HG03460 (cell line): ENCODE measurements around the gene TBC1D3B.
"Not testable (repeated sequence)": the region's sequence is repeated elsewhere in the genome, so short reads cannot be mapped to it uniquely, and the experiment has no call there.

Source experiments
- ATAC-seq: cut with Tn5 transposase; IDR thresholded peaks from one replicate; pipeline ENCODE4 v1.9.1; 2021; ENCODE audit not compliant: unreplicated experiment

TBC1D3B gene

DNA sequence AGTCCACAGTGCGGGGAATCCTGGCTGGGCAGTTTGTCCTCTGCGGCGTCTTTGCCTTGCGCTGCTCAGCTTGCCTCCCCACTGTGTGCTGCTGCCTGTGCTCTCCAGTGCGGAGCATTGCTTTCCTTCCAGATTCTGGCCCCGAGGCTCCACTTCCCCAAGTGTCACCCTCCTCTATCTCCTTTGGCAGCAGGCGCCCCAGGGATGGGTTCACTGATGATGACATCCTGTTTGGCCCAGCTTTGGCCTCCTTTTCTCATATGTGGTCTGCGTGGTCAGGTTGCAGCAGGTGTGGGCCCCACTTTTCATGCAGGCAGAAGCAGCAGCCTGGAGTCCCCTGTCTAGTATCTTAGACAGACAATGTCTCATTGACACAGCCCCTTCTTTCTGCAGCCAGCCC, 25.1 kb upstream of the TBC1D3B start:
- ATAC-seq = not testable (repeated sequence)

DNA sequence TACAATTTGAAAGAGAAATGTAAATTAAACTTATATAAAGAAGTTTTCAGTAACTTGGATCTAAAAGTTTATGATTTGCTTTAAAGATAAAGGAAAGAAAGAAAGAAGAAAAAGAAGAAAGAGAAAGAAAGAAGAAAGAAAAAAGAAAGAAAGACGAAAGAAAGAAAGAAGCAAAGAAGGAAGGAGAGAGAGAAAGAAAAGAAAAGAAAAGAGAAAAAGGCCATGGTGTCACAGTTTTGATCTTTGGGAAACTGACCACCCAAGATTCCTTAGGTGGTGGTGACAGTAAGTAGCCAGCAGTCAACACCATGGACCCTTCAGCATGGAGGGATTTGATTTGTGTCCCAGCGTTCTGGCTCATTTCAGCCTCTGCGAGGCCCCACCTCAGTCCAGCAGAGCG, 24.7 kb upstream of the TBC1D3B start:
- not testable (repeated sequence) for ATAC-seq

- ATAC-seq = no peak
Measured at GRCh38 chr17:36198831-36199465, 22.5 kb upstream of the TBC1D3B start.

DNA sequence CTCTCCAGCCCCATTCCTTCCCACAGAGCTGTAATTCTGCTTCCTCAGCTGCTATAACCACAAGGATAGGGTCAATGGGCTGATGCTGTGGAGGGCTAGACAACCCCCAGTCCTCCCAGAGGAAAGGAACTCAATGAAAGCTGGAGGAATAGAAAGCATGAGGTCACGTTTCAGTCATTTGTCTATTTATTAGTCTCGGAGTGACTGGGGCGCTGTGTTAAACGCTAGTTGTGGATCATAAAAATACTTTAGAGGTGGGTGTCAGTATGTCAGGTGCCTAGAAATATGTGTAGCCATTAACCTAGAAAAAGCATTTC, 20.9 kb upstream of the TBC1D3B start:
- ATAC-seq = peak; percentile 21

DNA sequence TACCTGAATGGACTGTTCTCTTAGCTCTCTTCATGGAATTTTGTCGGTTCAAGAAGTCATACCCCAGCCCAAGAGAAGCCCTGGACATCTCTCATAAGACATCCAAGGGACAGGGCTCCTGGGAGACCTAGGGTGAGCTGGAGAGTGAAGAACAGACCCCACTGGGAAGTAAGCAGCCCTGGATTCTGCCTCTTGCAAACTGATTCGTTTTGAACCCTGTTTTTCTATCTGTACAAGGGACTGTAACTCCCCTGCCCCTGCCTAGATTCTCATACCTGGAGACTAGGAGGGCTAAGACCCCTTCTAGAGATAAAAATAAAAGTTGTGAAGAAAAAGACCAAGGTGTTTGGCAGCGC, 19.7 kb upstream of the TBC1D3B start:
- ATAC-seq = no peak

DNA sequence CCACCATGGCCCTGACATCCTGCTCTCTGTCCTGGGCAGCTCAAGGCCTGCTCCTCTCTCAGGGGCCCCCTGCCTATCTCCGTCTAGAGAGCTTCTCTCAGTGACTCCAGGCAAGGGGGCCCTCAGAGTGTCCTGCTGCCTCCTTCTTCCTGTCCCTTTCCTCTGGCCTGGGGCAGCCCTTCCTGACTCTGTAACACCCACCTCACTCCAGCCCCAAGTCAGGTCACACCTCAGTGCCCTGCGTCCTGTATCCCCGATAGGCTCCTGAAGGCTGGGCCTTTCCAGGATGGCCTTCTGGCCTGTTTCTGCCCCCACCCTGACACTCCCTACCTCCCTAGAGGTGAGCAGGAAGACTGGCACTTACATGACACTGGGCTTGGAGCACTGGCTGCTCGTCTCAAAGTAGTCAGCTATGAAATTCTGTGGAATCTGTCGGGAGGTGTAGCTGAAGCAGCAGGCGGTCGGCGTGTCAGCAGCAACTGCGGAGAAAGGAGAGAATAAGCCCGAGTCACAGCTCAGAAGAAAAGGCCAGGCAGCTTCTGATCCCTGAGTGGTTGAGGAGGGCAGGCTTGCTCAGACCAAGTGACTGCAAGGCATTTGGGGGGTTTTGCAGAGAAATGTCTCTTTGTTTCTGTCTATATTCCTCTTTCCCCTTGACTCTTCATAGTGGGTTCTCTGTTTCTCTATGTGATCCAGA, 19.1 kb upstream of the TBC1D3B start:
- no peak for ATAC-seq

GRCh38 chr17:36194832-36195433, 18.5 kb upstream of the TBC1D3B start:
- not testable (repeated sequence) for ATAC-seq

DNA sequence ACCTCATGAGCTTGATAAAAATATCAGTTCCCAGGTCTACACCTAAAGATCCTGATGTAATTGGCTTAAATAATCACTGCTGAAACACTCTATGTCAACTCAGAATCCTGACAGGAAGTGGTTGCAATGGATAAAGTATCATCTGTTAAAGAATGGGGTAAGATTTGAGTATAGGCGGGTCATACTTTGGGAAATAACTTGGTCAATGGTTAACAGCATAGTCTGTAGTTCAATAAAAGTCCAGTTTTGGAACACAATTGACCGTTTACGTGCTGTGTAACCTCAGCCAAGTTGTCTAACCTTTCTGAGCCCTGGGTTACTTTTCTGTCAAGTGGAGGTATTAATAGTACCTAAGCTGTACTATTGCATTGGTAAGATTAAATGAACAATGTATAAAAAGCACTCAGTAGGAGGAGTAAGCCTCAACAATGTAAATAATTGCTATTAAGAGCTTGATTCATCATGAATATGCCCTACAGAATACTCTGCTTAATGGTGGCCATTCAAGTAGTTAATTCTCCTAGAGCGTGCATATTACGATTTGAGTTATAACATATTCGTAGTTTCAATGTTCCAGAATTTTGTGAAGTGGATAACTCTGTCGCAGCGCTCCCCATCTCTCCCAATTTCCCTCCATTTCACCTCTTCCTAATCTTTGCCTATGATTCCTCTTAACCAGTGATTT, 17.9 kb upstream of the TBC1D3B start:
- ATAC-seq = not testable (repeated sequence)

DNA sequence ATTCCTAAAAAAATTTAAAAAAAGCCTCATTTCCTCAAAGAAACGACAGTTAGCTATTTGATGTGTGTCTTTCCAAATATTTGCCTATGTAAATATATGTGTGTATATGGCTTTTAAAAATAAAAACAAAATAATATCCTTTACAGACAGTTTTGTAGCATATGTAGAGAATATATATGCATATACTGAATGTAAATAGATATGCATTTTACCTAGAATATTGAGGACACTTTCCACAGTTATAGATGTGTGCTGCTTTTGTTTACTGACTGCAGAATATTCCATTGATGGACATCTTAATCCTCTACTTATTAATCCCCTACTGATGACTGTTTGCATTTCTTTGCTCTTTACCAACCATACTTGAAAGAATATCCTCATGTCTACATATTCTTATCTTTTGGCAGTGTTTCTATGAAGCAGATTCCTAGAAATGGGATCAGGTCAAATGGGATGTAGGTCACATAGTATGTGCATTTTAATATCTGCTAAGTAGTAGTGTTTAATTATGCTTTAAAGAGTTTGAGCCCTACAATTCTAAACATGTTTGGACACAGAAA, 16.9 kb upstream of the TBC1D3B start:
- ATAC-seq = no peak

- ATAC-seq = not testable (repeated sequence)
Measured at GRCh38 chr17:36190549-36191330, 14.3 kb upstream of the TBC1D3B start.

DNA sequence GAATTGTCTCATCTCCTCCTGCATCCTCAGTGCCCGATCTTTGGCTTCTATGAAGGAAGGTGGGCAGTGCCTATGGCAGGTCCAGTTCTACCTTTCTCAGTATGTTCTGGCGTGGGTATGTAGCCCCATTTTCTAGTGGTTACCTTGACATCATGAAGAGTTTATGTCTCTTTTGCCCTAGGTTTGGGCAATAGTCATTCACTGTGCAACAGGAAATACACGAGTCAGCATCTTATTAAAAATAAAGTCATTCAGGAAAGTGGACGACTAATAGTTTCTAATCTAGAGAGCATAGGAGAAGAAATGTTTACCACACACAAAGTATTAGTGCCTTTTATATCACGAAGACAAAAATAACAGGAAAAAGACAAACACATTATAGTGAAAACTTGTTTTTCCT, 13.6 kb upstream of the TBC1D3B start:
- ATAC-seq = not testable (repeated sequence)

GRCh38 chr17:36188891-36189306, 12.5 kb upstream of the TBC1D3B start:
- peak; percentile 45 for ATAC-seq

DNA sequence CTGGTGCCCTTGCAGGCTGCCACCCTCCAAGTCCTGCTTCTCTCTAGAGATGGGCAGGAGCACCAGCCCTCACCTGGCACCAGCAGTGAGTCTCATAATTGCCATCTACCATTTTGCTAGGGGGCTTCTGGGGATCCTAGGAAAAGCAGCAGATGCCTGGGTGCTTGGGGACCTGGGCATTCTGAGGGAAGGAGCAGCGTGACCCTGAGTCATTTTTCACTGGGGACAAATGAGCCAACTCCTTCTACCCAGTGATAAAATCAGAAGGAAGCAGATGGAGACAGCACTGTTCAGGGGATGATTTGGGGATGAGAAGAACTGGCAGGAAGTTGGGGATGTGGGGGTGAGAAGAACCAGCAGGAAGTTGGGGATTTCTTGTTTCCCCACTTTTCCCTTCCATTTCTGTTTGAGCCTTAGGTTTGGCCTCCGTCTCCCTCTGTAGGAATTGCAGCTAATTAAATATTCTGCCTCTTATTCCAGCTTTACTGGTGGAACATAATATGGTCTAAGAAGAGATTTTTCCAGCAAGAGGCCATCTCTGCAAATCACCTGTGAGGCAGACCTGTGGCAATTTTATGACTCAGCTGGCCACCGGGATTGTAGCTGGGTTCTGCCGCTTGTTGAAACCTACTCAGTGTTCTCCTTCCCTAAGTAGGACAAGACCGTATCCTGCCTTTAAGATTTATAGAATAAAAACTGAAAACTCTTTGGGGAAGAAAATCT, 11.7 kb upstream of the TBC1D3B start:
- ATAC-seq = not testable (repeated sequence)

DNA sequence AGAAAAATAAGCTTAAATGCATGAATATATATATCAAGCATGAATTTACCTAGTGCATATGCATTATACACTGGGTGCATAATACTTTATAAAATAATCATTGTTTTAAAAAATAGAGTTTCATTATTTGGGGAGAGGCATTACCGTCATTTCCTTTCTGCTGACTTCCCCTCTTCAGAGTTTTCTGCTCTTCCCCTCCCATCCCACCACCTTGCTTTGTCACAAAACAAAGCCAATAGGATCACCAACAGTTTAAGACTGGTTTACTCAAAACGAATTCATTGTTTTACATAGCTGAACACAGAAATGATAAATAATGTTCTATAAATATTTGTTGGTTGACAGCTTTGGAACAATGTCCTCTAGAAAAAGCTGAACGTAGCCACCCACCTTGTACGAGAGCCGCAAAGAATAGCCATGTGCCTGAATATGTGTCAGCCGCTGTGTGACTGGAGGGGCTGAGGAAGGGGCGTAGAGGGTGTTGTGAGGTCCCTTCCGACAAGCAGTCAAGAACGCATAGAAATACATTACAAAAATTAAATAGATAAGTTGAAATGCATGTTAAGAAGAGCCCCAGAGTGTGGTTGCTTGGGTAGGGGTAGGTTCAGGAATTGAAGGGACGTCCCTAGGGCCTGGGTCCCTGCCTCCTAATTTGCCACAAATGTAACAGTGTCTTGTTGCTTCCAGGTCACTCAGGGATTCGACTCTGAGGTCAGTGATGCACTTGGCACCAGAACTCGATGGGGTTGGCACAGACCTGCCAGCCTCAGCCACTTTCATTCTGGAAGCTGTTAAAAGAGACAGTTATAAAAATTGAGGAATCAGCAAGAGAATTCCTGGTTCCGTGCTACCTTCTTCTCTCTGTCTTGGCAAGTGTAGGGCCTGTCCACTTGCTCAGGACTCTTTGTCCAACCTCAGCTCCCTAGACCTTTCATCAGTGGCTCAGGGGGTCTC, 10.7 kb upstream of the TBC1D3B start:
- not testable (repeated sequence) for ATAC-seq

GRCh38 chr17:36185416-36185815, 9.0 kb upstream of the TBC1D3B start:
- ATAC-seq = no peak

DNA sequence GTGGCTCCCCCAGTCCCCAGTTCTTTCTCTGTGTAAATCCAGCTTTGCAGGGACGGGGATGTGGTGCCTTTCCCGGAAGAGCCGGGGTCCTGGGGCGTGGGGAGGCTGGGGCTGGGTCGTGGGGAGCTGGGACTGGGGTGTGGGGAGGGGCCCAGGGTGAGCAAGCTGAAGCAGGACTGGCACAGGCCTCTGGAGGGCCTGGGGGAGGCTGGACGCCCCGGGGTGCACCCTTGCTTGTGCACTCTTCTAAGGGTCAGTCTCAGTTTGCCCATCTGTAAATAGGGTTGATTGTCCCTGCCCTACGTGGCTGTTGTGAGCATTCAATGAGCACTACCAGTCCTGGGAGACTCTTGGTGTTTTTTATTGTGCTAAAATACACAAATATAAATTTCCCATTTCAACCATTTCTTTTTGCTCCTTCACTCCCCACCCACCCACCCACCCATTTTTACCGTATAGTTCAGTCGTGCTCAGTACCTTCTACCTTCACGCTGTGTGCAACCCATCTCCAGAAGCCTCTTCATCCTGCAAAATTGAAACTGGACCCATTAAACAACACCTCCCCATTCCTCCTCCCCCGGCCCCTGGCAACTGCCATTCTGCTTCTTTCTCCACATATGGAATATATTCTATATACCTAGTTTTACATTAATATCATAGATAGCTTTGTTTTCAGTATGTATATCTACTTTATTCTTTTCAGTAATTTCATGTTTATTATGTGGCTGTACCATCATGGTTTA, 7.8 kb upstream of the TBC1D3B start:
- no peak for ATAC-seq

DNA sequence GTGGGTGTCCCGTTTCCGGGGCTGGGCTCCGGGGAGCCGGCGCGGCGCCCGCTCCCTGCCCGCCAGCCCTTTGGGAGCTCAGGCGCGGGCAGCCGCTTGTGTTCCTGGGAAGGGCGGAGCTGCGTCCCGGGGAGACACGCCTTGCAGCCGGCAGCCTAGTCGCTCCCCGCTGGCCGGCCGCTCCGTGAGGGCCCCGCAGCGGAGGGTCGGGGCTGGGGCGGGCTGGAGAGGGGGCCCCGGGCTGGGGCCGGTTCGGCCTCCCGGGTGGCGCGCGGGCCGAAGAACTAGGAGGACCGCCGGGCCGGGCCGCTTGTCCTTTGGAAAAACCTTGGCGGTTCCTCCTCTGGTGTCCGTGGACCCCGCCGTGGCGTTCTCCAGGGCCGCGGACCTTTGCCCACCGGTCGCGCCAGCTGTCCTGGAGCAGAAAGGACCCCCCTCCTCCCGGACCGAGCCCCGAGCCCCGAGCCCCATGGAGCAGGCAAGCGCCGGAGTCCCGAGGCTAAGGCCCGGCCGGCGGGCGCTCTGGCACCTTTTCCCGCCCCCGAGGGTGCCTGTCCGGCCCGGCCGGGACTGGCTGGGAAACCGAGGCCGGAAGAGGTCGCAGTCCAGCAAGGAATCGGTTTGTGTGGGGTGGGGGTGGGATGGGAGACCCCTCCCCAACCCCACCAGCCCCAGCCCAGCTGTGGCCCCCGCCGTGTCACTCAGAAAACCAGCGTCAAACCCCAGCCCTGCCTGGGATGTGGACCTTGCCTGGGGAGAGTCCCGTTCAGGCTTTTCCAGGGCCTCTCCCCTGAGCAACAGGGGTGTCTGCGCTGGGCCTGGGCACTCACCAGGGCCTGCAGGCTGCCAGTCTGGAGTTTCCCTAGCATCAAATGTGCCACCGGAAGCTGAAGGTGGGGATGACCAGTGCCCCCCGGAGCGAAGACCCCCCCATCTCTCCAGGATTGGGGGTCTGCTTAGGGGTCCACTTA, 6.8 kb upstream of the TBC1D3B start:
- ATAC-seq = no peak
